H9 (cell line): ENCODE measurements around the gene ADGRL2. TPM values are rescaled to one million over a fixed set of nuclear protein-coding genes. Genes with fewer than 3 reads are reported as not detected.

Source experiments
- DNase-seq: peaks from one replicate; pipeline ENCODE4 v3.0.0-alpha.2; 2017
- H2AFZ ChIP-seq: one replicate; pipeline ENCODE4 v1.6.1; 2013; ENCODE audit warnings: mild to moderate bottlenecking, low read length, control low read depth, moderate library complexity
- H2AK5ac ChIP-seq: 2 replicates; pipeline ENCODE4 v1.6.1; 2013; ENCODE audit warnings: low read length, control low read depth, mixed read lengths; ENCODE audit not compliant: insufficient read length
- H2BK120ac ChIP-seq: one replicate; pipeline ENCODE4 v1.6.1; 2013; ENCODE audit warnings: low read depth, mild to moderate bottlenecking, low read length, control low read depth, inconsistent platforms; ENCODE audit not compliant: poor library complexity, severe bottlenecking
- H2BK12ac ChIP-seq: 2 replicates; pipeline ENCODE4 v1.6.1; 2013; ENCODE audit warnings: low read length, control low read depth, mixed read lengths, low read depth; ENCODE audit not compliant: insufficient read length
- H2BK15ac ChIP-seq: 2 replicates; pipeline ENCODE4 v1.6.1; 2013; ENCODE audit warnings: low read depth, low read length, control low read depth
- H2BK20ac ChIP-seq: one replicate; pipeline ENCODE4 v1.6.1; 2013; ENCODE audit warnings: low read depth, mild to moderate bottlenecking, low read length, control low read depth, inconsistent platforms; ENCODE audit not compliant: poor library complexity, severe bottlenecking
- H2BK5ac ChIP-seq: 2 replicates; pipeline ENCODE4 v1.6.1; 2013; ENCODE audit warnings: low read length, control low read depth, mixed read lengths; ENCODE audit not compliant: insufficient read length
- H3K14ac ChIP-seq: 2 replicates; pipeline ENCODE4 v1.6.1; 2013; ENCODE audit warnings: low read length, control low read depth; ENCODE audit not compliant: insufficient read depth
- H3K18ac ChIP-seq: 2 replicates; pipeline ENCODE4 v1.6.1; 2013; ENCODE audit warnings: low read depth, mild to moderate bottlenecking, mixed read lengths, low read length, control low read depth; ENCODE audit not compliant: insufficient read length
- H3K23ac ChIP-seq: 2 replicates; pipeline ENCODE4 v1.6.1; 2013; ENCODE audit warnings: low read length, control low read depth, mixed read lengths, low read depth; ENCODE audit not compliant: insufficient read length
- H3K23me2 ChIP-seq: 2 replicates; pipeline ENCODE4 v1.6.1; 2013; ENCODE audit warnings: low read depth, mild to moderate bottlenecking, mixed read lengths, low read length, control low read depth; ENCODE audit not compliant: insufficient read length, poor library complexity, severe bottlenecking
- H3K27ac ChIP-seq: 2 replicates; pipeline ENCODE4 v1.5.1; 2013; ENCODE audit warnings: low read length, control low read depth, mixed read lengths, low read depth; ENCODE audit not compliant: insufficient read length
- H3K27me3 ChIP-seq: 2 replicates; pipeline ENCODE4 v1.6.1; 2013; ENCODE audit warnings: low read length, control low read depth, inconsistent platforms; ENCODE audit not compliant: insufficient read depth
- H3K4ac ChIP-seq: 2 replicates; pipeline ENCODE4 v1.6.1; 2013; ENCODE audit warnings: low read depth, mild to moderate bottlenecking, control low read depth, inconsistent platforms, low read length, moderate library complexity
- H3K4me1 ChIP-seq: 2 replicates; pipeline ENCODE4 v1.6.1; 2013; ENCODE audit warnings: low read length, control low read depth, inconsistent platforms; ENCODE audit not compliant: insufficient read depth
- H3K4me2 ChIP-seq: 2 replicates; pipeline ENCODE4 v1.6.1; 2013; ENCODE audit warnings: low read length, control low read depth, mixed read lengths; ENCODE audit not compliant: insufficient read length, insufficient read depth
- H3K56ac ChIP-seq: 2 replicates; pipeline ENCODE4 v1.6.1; 2013; ENCODE audit warnings: low read depth, mild to moderate bottlenecking, mixed read lengths, low read length, control low read depth; ENCODE audit not compliant: insufficient read length
- H3K79me1 ChIP-seq: 2 replicates; pipeline ENCODE4 v1.6.1; 2013; ENCODE audit warnings: low read depth, mild to moderate bottlenecking, moderate library complexity, low read length, control low read depth, inconsistent platforms; ENCODE audit not compliant: insufficient read depth, poor library complexity, severe bottlenecking
- H3K79me2 ChIP-seq: 2 replicates; pipeline ENCODE4 v1.6.1; 2013; ENCODE audit warnings: low read length, control low read depth, inconsistent platforms; ENCODE audit not compliant: insufficient read depth
- H3K9ac ChIP-seq: 2 replicates; pipeline ENCODE4 v1.6.1; 2013; ENCODE audit warnings: low read length, control low read depth, mixed read lengths; ENCODE audit not compliant: insufficient read length; ENCODE audit errors: extremely low read depth
- H3K9me3 ChIP-seq: one replicate; pipeline ENCODE4 v1.6.1; 2013; ENCODE audit warnings: low read depth, low read length, inconsistent platforms; ENCODE audit not compliant: control insufficient read depth
- H3T11ph ChIP-seq: one replicate; pipeline ENCODE4 v1.6.1; 2013; ENCODE audit warnings: mild to moderate bottlenecking, low read length, control low read depth, inconsistent platforms
- H4K20me1 ChIP-seq: one replicate; pipeline ENCODE4 v1.6.1; 2013; ENCODE audit not compliant: control insufficient read depth, insufficient read length, insufficient read depth
- H4K5ac ChIP-seq: 2 replicates; pipeline ENCODE4 v1.6.1; 2013; ENCODE audit warnings: low read depth, mild to moderate bottlenecking, mixed read lengths, low read length, control low read depth; ENCODE audit not compliant: insufficient read length
- H4K8ac ChIP-seq: replicated peaks from 2 replicates; pipeline ENCODE4 v1.6.1; 2013; ENCODE audit warnings: low read length, control low read depth, mixed read lengths, low read depth; ENCODE audit not compliant: insufficient read length
- H4K91ac ChIP-seq: 2 replicates; pipeline ENCODE4 v1.6.1; 2013; ENCODE audit warnings: low read depth, mild to moderate bottlenecking, moderate library complexity, mixed read lengths, low read length, control low read depth; ENCODE audit not compliant: insufficient read length
- H3K27ac Mint-ChIP-seq, 3 experiments: 2 replicates in 2 of 3; 3 replicates in 1 of 3; pipeline ENCODE4 v1.8.0; 2020 to 2021; ENCODE audit warnings: mixed read lengths in 3 of 3, mild to moderate bottlenecking in 1 of 3, moderate library complexity in 1 of 3
- H3K27me3 Mint-ChIP-seq: 2 replicates; pipeline ENCODE4 v1.8.0; 2021; ENCODE audit warnings: low read depth, mild to moderate bottlenecking, moderate library complexity, mixed read lengths
- H3K36me3 Mint-ChIP-seq, 3 experiments: 2 replicates in 2 of 3; 3 replicates in 1 of 3; pipeline ENCODE4 v1.8.0; 2020 to 2021; ENCODE audit warnings: low read depth in 3 of 3, mixed read lengths in 3 of 3; ENCODE audit not compliant: insufficient read depth in 1 of 3
- H3K4me1 Mint-ChIP-seq, 2 experiments: 2 replicates each; pipeline ENCODE4 v1.8.0; 2020; ENCODE audit warnings: mixed read lengths in 2 of 2
- H3K4me3 Mint-ChIP-seq, 2 experiments: 2 replicates in 1 of 2; 3 replicates in 1 of 2; pipeline ENCODE4 v1.8.0; 2020 to 2021; ENCODE audit warnings: mild to moderate bottlenecking in 2 of 2, mixed read lengths in 2 of 2, moderate library complexity in 1 of 2
- H3K9me3 Mint-ChIP-seq, 2 experiments: 2 replicates in 1 of 2; 3 replicates in 1 of 2; pipeline ENCODE4 v1.8.0; 2020; ENCODE audit warnings: mild to moderate bottlenecking in 2 of 2, mixed read lengths in 2 of 2, moderate library complexity in 1 of 2
- CTCF ChIP-seq: fragments of 200-600 bp; sonication (generic); conservative IDR thresholded peaks from 3 replicates; pipeline ENCODE4 v1.8.0; 2021; ENCODE audit warnings: antibody characterized with exemption, mild to moderate bottlenecking
- WGBS: extraction: QIAGEN DNeasy Blood & Tissue Kit; methylation state at CpG from one replicate; pipeline ENCODE4 v1.1.7; 2013; ENCODE audit warnings: missing lambda C conversion rate, low lambda C conversion rate, mixed read lengths; ENCODE audit not compliant: insufficient read length; ENCODE audit errors: extremely low coverage; 5-methylcytosine and 5-hydroxymethylcytosine counted together
- total RNA-seq: library from RNA; stranded (reverse); gene quantifications from 2 replicates; pipeline ENCODE4 v1.2.1, GENCODE V29; 2021

ADGRL2 gene
- total RNA-seq, 1 experiment from 2014 or later = 119 TPM

- Histone ChIP-seq H3K56ac (no peak overlapping the region), H3K79me2 (no peaks in the 10 kb centered on the region), H4K91ac (no peak overlapping the region), H4K8ac (no peak overlapping the region), H3K79me1 (no peaks in the 10 kb centered on the region), H4K20me1 (no peaks in the 10 kb centered on the region), H3K9ac (no peak overlapping the region), H3K27ac (no peak overlapping the region), H2AK5ac (no peak overlapping the region), H3K4me2 (no peak overlapping the region), H3K23ac (no peak overlapping the region), H3K23me2 (no peaks in the 10 kb centered on the region), H3K9me3 (no peaks in the 10 kb centered on the region), H3K4ac (no peak overlapping the region), H2BK5ac (no peak overlapping the region), H4K5ac (no peak overlapping the region), H3K27me3 (no peaks in the 10 kb centered on the region), H3K18ac (no peak overlapping the region), H2BK20ac (no peak overlapping the region), H3K4me1 (peaks cover 3% of the 10 kb centered on the region), H2BK120ac (no peak overlapping the region), H2BK12ac (no peak overlapping the region), H2BK15ac (no peak overlapping the region), H3T11ph (no peak overlapping the region), H2AFZ (peak overlapping the region; percentile 16), H3K14ac (no peak overlapping the region)
- no peaks in the 10 kb centered on the region for H3K27me3 Mint-ChIP-seq
- no CpG with 5 or more reads among the region's 2 CpGs for WGBS
- no peak overlapping the region for H3K27ac Mint-ChIP-seq
- no peaks in the 10 kb centered on the region for H3K36me3 Mint-ChIP-seq
- no peak for TF ChIP-seq CTCF
- H3K9me3 Mint-ChIP-seq = no peaks in the 10 kb centered on the region
- DNase-seq = no peak
- peaks cover 21 to 22% of the 10 kb centered on the region in 2 experiments for H3K4me1 Mint-ChIP-seq
- H3K4me3 Mint-ChIP-seq = no peak overlapping the region
Measured at GRCh38 chr1:81756872-81757271, 43.9 kb upstream of the ADGRL2 start.
